ENCODE measurements around the gene ATG7.
"Not testable (repeated sequence)": the region's sequence is repeated elsewhere in the genome, so short reads cannot be mapped to it uniquely, and the experiment has no call there.

Gene ATG7

DNA sequence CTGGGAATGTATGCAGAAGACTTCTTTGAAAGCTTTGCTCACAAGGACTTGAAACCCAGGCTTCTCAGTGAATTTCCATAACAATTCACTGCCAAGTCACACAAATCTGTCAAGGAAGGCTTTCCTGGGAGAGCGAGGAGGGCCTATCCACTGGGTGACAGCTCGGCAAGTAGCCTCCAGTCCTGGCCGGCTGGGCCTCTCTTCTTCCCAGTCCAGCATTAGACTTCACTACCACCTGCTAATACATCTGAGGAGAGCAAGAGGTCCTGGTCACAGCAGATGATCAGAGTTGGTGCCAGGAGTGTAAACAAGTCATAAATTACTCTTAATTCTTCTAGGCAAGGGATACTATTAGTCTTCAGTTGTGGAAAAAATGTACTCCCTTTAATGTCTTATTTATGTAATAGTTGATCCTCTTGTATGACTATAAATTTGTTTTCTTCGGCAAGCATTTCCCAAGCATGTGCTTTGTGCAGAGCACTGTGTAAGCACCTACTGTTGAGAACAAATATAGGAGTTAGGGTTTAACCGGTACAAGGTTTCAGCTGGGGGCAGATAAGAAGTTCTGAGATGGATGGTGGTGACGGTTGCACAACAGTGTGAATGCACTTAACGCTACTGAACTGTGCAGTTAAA, 208.6 kb downstream of the ATG7 start:
- TF ChIP-seq, protein P1, sequence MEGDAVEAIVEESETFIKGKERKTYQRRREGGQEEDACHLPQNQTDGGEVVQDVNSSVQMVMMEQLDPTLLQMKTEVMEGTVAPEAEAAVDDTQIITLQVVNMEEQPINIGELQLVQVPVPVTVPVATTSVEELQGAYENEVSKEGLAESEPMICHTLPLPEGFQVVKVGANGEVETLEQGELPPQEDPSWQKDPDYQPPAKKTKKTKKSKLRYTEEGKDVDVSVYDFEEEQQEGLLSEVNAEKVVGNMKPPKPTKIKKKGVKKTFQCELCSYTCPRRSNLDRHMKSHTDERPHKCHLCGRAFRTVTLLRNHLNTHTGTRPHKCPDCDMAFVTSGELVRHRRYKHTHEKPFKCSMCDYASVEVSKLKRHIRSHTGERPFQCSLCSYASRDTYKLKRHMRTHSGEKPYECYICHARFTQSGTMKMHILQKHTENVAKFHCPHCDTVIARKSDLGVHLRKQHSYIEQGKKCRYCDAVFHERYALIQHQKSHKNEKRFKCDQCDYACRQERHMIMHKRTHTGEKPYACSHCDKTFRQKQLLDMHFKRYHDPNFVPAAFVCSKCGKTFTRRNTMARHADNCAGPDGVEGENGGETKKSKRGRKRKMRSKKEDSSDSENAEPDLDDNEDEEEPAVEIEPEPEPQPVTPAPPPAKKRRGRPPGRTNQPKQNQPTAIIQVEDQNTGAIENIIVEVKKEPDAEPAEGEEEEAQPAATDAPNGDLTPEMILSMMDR (IDR thresholded peaks at IDR 0.05; ENCODE audit: control extremely low read depth, extremely low read depth, low read depth, missing control alignments) = no peak
- DNase-seq (ENCODE audit: extremely low spot score) = no peak
- ChIA-PET POLR2A (no interaction called here), CTCF (interaction anchor here (1.4 to 1.5 kb wide), 2 partner anchors 13 to 15 kb away, joined by 3 to 4 read pairs; no protein-coding TSS in a partner anchor)

DNA sequence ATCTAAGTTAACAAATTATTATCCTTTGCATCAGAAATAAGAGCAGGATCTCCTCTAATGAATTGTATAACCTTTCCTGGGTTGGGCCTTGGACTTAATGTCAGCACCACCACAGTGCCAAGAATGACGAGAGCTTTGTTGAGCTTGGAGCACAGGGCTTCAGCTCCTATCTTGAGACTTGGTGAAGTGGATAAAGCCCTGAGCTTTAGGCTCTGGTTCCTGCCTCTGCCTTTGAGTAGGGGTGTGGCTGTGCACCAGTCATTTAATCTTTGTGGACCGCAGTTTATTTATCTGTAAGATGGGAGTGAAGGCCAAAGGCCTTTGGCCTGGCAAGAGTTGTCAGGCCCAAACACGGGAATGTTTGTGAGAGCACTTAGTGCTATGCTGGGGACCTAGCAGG, 209.4 kb downstream of the ATG7 start:
- no peak for DNase-seq (ENCODE audit: extremely low spot score)
- ChIA-PET CTCF (interaction anchor here (1.4 to 1.5 kb wide), 2 partner anchors 14 to 16 kb away, joined by 3 to 4 read pairs; no protein-coding TSS in a partner anchor), POLR2A (no interaction called here)
- TF ChIP-seq, protein P1 (IDR thresholded peaks at IDR 0.05; ENCODE audit: control extremely low read depth, extremely low read depth, low read depth, missing control alignments) = no peak

- ChIA-PET CTCF (interaction anchor here (1.4 to 1.5 kb wide), 2 partner anchors 14 to 16 kb away, joined by 3 to 4 read pairs; no protein-coding TSS in a partner anchor), POLR2A (no interaction called here)
- DNase-seq (ENCODE audit: extremely low spot score) = no peak
- TF ChIP-seq, protein P1 (IDR thresholded peaks at IDR 0.05; ENCODE audit: control extremely low read depth, extremely low read depth, low read depth, missing control alignments) = no peak
These were observed 209.8 kb downstream of the ATG7 start for GRCh38 chr3:11482021-11482420.

DNA sequence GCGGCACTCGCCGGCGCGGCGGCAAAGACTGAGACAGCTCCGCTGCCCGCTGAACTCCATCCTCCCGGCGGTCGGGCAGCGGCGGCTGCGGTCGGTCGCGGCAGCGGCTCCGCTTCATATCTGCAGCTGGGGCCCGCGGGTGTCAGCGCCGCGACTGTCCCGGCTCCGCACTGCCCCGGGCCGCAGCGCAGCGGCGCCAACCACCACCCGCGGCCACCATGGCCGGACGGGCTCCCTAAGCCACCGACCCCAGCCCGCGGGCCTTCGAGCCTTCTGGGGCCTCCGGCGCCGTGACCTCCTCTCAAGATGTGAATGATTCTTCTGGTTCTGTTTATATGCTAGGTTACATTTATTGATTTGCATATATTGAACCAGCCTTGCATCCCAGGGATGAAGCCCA, 216.2 kb downstream of the ATG7 start:
- CTCF ChIA-PET; POLR2A ChIA-PET; DNase-seq (ENCODE audit: extremely low spot score): not testable (repeated sequence)

DNA sequence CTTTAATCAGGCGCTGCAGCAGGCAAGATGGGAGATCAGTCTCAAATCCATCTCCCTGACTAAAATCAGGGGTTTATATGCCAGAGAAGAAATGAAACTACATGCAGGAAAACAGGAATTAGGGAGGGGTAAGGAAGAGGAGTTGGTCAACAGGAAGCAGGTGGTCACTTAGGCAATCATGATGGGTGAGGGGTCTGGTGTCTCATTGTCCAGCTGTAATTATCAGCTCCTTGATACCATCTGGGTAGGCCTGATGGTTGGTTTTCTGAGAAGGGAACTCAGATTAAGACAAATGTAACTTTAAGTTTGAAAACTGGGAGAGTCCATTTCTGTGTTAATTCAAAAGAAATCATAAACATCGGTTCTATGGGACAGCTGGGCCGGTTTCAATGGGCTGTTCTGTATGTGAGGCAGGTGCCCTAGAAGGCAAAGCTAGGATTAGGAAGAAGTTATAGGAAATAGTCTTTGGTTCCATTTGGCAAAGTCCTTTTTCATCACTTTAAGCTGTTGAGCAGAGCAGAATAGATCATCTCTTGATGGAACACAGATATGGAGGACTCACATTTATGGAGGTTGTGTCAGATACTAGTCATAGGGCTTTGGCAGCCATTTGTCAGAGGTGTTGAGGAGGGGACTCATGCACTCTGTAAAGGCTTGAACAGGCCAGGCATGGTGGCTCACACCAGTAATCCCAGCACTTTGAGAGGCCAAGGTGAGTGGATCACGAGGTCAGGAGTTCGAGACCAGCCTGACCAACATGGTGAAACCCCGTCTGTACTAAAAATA, 222.1 kb downstream of the ATG7 start:
- CTCF ChIA-PET = no interaction called here

GRCh38 chr3:11495948-11496557, 223.9 kb downstream of the ATG7 start:
- CTCF ChIA-PET = no interaction called here

More for the DNA sequence above, 222.1 kb downstream of the ATG7 start:
- POLR2A ChIA-PET = no interaction called here
- DNase-seq (ENCODE audit: extremely low spot score) = no peak
- TF ChIP-seq, protein P1 (IDR thresholded peaks at IDR 0.05; ENCODE audit: control extremely low read depth, extremely low read depth, low read depth, missing control alignments) = no peak

More at GRCh38 chr3:11495948-11496557, 223.9 kb downstream of the ATG7 start:
- DNase-seq (ENCODE audit: extremely low spot score) = no peak
- TF ChIP-seq, protein P1 (IDR thresholded peaks at IDR 0.05; ENCODE audit: control extremely low read depth, extremely low read depth, low read depth, missing control alignments) = no peak
- POLR2A ChIA-PET = no interaction called here

Measured in GM10248 (cell line).